ENCODE data around the gene COL27A1.

DNA sequence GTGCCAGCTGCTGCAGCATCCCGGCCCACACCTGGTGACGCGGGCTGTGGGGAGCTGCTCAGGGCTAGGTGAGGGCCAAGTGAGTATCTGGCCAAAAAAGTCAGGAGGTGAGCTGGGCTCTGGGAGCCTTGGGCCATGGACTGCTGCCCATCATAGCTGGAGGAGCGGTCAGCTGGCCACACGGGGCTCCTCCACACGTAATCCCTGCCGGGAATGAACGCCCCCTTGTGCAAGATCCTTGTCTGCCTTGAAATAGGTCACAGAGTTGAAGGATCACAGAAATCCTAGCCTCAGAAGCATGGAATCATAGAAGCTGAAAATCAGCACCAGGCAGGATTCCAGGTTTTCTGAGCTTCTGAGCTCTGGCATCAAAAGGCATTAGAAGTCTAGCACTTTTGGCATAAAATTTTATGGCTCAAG, 16.8 kb upstream of the COL27A1 start:
- TF ChIP-seq, protein P1, sequence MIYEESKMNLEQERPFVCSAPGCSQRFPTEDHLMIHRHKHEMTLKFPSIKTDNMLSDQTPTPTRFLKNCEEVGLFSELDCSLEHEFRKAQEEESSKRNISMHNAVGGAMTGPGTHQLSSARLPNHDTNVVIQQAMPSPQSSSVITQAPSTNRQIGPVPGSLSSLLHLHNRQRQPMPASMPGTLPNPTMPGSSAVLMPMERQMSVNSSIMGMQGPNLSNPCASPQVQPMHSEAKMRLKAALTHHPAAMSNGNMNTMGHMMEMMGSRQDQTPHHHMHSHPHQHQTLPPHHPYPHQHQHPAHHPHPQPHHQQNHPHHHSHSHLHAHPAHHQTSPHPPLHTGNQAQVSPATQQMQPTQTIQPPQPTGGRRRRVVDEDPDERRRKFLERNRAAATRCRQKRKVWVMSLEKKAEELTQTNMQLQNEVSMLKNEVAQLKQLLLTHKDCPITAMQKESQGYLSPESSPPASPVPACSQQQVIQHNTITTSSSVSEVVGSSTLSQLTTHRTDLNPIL (CRISPR knock-in tag; IDR thresholded peaks at IDR 0.05; ENCODE audit: low read depth), result no peak
- TF ChIP-seq ARNTL (CRISPR knock-in tag; IDR thresholded peaks at IDR 0.05; ENCODE audit: borderline replicate concordance, low read depth), result no peak
- TF ChIP-seq SNAI2 (CRISPR knock-in tag; IDR thresholded peaks at IDR 0.05), result no peak
- no peak for TF ChIP-seq TCF4 (CRISPR knock-in tag; IDR thresholded peaks at IDR 0.05; ENCODE audit: borderline replicate concordance)
- no peak for TF ChIP-seq RARB (CRISPR knock-in tag; IDR thresholded peaks at IDR 0.05)
- TF ChIP-seq CSDC2 (CRISPR knock-in tag; IDR thresholded peaks at IDR 0.05), result no peak
- TF ChIP-seq PPARA (CRISPR knock-in tag; IDR thresholded peaks at IDR 0.05; ENCODE audit: borderline replicate concordance), result no peak
